GM19463 (cell line): ENCODE results near the gene ZBTB8OS.
A peak's percentile ranks its signal among the peaks of the same experiment; 100 is the strongest.
"Not testable (repeated sequence)": the region's sequence is repeated elsewhere in the genome, so short reads cannot be mapped to it uniquely, and the experiment has no call there.

Experiments used
- ATAC-seq: cut with Tn5 transposase; IDR thresholded peaks from one replicate; pipeline ENCODE4 v1.9.1; 2021; ENCODE audit warnings: mild to moderate bottlenecking, moderate library complexity; ENCODE audit not compliant: unreplicated experiment

The ZBTB8OS gene

DNA sequence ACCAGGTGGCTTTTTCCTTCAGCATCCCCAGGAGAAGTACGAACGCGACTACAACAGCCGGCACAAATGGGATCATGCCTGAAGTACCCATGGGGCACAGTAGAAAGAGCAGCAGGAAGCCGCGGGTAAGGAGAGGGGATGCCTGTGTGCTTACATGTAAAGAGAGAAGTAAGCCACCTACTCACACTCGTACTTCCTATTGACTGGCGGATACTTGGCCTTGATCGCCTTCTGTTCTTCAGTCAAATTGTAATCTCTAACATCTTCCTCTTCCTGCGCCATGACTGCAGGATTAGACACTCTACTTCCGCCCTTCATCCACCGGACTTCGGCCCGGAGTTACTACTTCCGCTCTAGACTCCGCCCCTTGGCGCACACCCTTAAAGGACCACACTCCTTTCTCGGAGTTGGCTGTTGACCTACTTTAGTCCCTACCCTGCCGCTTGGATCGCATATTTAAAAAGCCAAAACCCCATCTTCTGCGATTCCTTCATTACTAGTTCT lies at the start of gene ZBTB8OS:
TSS of gene ZBTB8OS (minus strand) at position 303 of the 504 bp plus-strand sequence. CDS start at position 282, 21 bp downstream.
- peak; percentile 65 for ATAC-seq

GRCh38 chr1:32696996-32697395 lies 46.6 kb upstream of the ZBTB8OS start:
- ATAC-seq: not testable (repeated sequence)

GRCh38 chr1:32696041-32696440 lies 45.7 kb upstream of the ZBTB8OS start:
- no peak for ATAC-seq

DNA sequence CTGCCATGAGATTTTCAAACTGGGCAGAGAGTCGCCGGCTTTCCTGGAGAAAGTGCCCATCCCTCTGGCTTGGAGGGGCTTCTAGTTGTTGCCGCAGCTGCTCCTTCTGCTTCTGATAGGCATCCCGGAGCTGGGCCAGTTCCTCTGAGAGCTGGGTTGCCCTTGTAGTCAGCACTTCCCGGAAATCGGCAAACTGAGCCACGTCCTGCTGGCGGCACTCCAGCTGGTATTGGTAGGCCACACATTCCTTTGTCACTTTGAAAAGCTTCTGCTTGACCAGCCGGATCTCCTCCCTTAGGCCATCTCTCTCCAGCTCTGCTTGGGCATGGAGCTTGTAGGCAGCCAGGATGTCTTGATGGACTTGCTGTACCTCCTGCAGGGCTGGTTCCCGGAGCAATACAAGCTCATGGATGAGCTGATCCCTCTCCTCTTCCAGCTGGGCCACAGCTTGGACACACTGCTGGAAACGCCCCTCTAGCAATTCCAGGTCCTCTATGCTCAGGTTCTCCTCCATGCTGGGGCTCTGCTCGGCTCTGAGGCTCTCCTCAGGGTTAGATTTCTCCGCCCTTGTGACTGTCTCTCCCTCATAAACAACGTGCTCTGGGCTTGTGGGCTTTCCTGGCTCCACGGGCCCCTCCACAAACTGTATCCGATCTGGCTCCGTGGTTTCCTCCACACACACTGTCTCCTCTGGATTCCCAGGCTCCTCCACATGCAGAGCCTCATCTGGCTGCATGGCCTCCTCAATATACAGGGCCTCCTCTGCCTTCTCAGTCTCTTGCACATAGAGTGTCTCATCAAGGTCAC lies 45.0 kb upstream of the ZBTB8OS start:
- ATAC-seq: no peak

DNA sequence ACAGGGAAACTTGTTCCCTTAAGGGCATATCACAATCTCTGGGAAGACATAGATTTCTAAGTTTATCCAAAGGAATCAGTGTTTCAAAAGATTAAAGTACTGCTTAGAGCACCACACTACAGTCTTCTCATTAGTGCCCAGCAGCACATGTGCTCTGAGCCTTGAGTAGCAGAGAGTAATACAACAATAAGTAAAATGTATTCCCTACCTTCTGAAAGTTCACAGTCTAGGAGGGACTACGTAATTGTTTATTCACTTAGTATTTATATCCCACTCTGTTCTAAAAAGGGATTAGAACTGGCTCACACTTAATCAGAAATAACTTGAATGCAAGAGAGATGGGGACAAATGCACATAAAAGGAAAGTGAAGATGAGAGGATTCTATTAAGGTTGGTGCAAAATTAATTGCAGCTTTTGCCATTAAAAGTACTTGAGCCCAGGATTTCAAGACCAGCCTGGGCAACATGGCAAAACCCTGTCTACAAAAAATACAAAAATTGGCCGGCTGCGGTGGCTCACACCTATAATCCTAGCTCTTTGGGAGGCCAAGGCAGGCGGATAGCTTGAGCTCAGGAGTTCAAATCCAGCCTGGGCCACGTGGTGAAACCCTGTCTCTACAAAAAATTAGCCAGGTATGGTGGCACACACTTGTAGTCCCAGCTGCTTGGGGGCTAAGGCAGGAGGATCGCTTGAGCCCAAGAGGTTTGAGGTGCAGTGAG lies 43.3 kb upstream of the ZBTB8OS start:
- no peak for ATAC-seq

DNA sequence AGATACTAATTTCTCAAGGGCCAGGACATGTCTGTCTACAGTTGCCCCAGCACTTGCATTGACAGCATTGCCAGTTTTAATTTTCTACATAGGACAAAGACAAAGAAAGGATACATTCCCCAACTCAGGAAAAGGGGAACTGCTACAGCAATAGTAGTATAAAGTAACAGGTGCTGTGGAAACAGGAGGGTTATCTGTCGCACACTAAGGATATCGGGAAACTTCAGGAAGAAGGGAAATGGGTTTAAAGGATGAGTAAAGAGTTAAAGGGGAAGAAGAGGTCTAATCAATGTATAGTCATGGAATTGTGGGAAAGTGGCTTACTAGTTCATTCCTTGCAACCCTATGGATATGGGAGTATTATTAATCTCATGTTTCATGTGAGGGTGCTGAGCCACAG lies 36.0 kb upstream of the ZBTB8OS start:
- ATAC-seq: no peak

DNA sequence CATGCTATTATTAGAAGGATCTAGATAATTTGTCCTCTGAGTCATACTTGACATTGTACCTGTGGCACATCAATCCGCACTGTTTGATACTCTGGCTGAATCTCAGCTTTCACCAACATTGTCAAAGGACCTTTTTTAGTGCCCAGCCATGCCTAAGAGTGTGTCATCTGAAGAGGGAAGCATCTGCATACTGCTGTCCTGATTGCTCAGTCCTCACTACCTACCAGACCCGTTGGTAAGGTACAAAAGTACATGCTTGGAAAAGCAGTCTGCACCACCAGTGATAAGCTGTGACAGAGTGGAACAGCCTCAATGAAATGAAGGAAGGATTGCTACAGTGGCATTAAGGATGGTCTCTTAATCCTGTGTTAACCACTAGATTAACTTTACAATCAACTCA lies 35.1 kb upstream of the ZBTB8OS start:
- no peak for ATAC-seq

GRCh38 chr1:32684167-32684811 lies 33.9 kb upstream of the ZBTB8OS start:
- ATAC-seq: no peak

- no peak for ATAC-seq
Observed at GRCh38 chr1:32683397-32683796, 33.0 kb upstream of the ZBTB8OS start.

GRCh38 chr1:32681999-32682398 lies 31.6 kb upstream of the ZBTB8OS start:
- ATAC-seq: no peak

- ATAC-seq: no peak
Observed at GRCh38 chr1:32681509-32681908, 31.2 kb upstream of the ZBTB8OS start.

DNA sequence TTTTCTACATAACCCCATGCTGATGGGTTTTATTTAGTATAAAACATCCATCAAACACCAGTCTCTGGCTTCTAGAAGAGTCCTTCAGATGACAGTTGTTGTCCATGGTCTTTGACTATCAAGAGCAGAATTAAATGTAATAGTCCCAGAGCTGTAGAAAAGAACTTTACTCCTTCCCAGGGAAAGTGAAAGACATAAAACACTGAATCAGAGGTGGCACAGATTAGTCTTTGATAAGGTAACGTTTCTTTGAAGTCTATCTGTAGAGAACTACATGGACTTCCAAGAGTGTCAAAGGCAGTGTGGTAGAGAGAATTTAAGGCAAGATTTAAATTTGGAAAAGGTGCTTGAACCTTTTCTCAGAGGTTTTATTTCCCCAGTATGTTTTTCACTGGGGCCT lies 30.3 kb upstream of the ZBTB8OS start:
- ATAC-seq: no peak

DNA sequence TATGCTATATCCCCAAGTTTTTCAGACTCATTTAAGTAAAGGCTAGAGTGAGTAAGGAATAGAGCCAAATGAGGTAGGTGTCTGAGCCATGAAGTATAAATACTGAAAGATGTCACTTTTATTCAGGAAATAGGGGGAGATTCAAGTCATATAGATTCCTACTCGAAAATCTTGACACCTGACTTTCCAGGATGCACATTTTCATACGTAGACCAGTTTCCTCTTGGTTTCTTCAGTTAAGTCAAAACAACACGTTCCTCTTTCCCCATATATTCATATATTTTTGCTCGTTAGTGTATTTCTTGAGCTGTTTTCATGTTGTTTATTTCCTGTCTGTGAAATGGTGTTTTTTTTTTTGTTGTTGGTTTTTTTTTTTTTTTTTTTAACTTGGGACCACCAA lies 29.6 kb upstream of the ZBTB8OS start:
- not testable (repeated sequence) for ATAC-seq

DNA sequence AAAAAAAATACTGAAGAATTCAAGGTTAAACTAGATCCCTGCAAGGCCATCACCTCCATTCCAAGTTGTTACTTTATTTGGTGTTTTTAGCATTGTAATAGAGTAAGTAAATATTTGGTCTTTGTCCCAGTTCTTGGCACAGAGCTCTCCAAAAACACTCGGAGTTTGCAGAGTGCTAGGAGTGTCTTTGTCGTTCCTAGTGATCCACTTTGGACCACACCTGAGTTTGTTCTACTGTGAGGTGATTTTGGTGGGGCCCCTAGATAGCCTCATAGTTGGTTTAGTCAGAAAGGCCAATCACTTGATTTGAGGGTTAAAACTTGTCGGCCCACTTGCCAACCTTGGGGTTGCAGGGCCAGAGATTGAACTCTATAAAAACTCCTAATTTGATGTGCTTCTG lies 26.6 kb upstream of the ZBTB8OS start:
- no peak for ATAC-seq

GRCh38 chr1:32668716-32669115 lies 18.4 kb upstream of the ZBTB8OS start:
- not testable (repeated sequence) for ATAC-seq

GRCh38 chr1:32666901-32667566 lies 16.7 kb upstream of the ZBTB8OS start:
- ATAC-seq: no peak

- ATAC-seq: no peak
Observed at GRCh38 chr1:32665915-32666314, 15.6 kb upstream of the ZBTB8OS start.

- ATAC-seq: no peak
Observed at GRCh38 chr1:32659581-32659980, 9.2 kb upstream of the ZBTB8OS start.

- no peak for ATAC-seq
Observed at GRCh38 chr1:32652244-32652962, 2.1 kb upstream of the ZBTB8OS start.

GRCh38 chr1:32651461-32652073 lies 1.2 kb upstream of the ZBTB8OS start:
- peak; percentile 4 for ATAC-seq
